HUES6 (cell line): ENCODE data around the gene CTIF.
A peak's percentile ranks its signal among the peaks of the same experiment; 100 is the strongest.

Experiments
- H3K27ac ChIP-seq: 2 replicates; pipeline ENCODE4 v1.7.0; 2013; ENCODE audit warnings: low read depth, mild to moderate bottlenecking, low read length, inconsistent platforms
- H3K27me3 ChIP-seq: 2 replicates; pipeline ENCODE4 v1.6.1; 2013; ENCODE audit warnings: low read length; ENCODE audit not compliant: control insufficient read depth, insufficient read depth
- H3K36me3 ChIP-seq: 2 replicates; pipeline ENCODE4 v1.6.1; 2013; ENCODE audit warnings: low read length; ENCODE audit not compliant: control insufficient read depth, insufficient read depth
- H3K4me1 ChIP-seq: 2 replicates; pipeline ENCODE4 v1.6.1; 2013; ENCODE audit warnings: low read length; ENCODE audit not compliant: control insufficient read depth, insufficient read depth
- H3K4me3 ChIP-seq: 2 replicates; pipeline ENCODE4 v1.5.1; 2013; ENCODE audit warnings: low read depth, low read length
- H3K9ac ChIP-seq: one replicate; pipeline ENCODE4 v1.6.1; 2013; ENCODE audit warnings: mild to moderate bottlenecking, low read length
- H3K9me3 ChIP-seq: 2 replicates; pipeline ENCODE4 v1.6.1; 2013; ENCODE audit warnings: low read depth, low read length; ENCODE audit not compliant: control insufficient read depth, insufficient read depth

The CTIF gene

GRCh38 chr18:48861181-48861708 is 322.4 kb downstream of the CTIF start:
- no peaks in the 10 kb centered on the region; the same call in 1 of the 2 replicates for H3K36me3 ChIP-seq
- H3K9ac ChIP-seq: no peak overlapping the region
- 0 out of 2 replicates have a peak overlapping the region, but pooled peaks have one; percentile 49 for H3K27ac ChIP-seq
- H3K9me3 ChIP-seq: no peaks in the 10 kb centered on the region; the same call in 1 of the 2 replicates
- H3K4me3 ChIP-seq: no peak overlapping the region
- H3K27me3 ChIP-seq: no peaks in the 10 kb centered on the region
- peaks cover 35% of the 10 kb centered on the region for H3K4me1 ChIP-seq

- Histone ChIP-seq H3K4me1 (peaks cover 35% of the 10 kb centered on the region), H3K27ac (no peak overlapping the region), H3K27me3 (no peaks in the 10 kb centered on the region), H3K9ac (no peak overlapping the region), H3K36me3 (no peaks in the 10 kb centered on the region; the same call in 1 of the 2 replicates), H3K4me3 (no peak overlapping the region), H3K9me3 (no peaks in the 10 kb centered on the region; the same call in 1 of the 2 replicates)
Observed at GRCh38 chr18:48862132-48862531, 323.3 kb downstream of the CTIF start.

GRCh38 chr18:48862678-48863270 is 323.9 kb downstream of the CTIF start:
- no peak overlapping the region for H3K9ac ChIP-seq
- H3K27me3 ChIP-seq: no peaks in the 10 kb centered on the region
- no peak overlapping the region for H3K27ac ChIP-seq
- no peaks in the 10 kb centered on the region; the same call in 1 of the 2 replicates for H3K9me3 ChIP-seq
- H3K4me3 ChIP-seq: no peak overlapping the region
- peaks cover 35% of the 10 kb centered on the region for H3K4me1 ChIP-seq
- no peaks in the 10 kb centered on the region for H3K36me3 ChIP-seq

- Histone ChIP-seq H3K4me3 (no peak overlapping the region), H3K9ac (no peak overlapping the region), H3K9me3 (no peaks in the 10 kb centered on the region; the same call in 1 of the 2 replicates), H3K27me3 (no peaks in the 10 kb centered on the region), H3K4me1 (peaks cover 35% of the 10 kb centered on the region), H3K27ac (no peak overlapping the region), H3K36me3 (no peaks in the 10 kb centered on the region)
Observed at GRCh38 chr18:48863432-48864065, 324.7 kb downstream of the CTIF start.

DNA sequence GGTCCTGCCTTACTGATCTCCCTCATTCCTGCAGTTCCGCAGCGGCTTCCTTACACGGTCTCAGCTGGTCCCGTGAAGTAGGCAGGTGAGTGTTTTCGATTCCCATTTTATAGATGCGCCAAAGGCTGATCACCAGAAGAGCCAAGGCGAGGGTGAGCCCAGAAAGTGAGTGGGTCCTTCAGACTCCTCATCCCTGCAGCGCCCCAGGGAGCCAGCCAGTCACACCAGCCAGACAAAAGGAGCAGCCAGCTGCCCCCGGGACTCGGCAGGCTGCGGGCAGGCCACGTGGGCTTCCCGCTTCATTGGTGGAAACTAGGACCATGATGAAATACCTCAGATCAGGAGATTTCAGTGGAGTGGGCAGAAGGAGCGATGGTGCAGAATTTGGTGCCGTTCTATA is 326.0 kb downstream of the CTIF start:
- Histone ChIP-seq H3K27ac (no peak overlapping the region), H3K27me3 (no peaks in the 10 kb centered on the region), H3K4me1 (peaks cover 23% of the 10 kb centered on the region), H3K9ac (no peak overlapping the region), H3K4me3 (no peak overlapping the region), H3K9me3 (no peaks in the 10 kb centered on the region; the same call in 1 of the 2 replicates), H3K36me3 (no peaks in the 10 kb centered on the region)

DNA sequence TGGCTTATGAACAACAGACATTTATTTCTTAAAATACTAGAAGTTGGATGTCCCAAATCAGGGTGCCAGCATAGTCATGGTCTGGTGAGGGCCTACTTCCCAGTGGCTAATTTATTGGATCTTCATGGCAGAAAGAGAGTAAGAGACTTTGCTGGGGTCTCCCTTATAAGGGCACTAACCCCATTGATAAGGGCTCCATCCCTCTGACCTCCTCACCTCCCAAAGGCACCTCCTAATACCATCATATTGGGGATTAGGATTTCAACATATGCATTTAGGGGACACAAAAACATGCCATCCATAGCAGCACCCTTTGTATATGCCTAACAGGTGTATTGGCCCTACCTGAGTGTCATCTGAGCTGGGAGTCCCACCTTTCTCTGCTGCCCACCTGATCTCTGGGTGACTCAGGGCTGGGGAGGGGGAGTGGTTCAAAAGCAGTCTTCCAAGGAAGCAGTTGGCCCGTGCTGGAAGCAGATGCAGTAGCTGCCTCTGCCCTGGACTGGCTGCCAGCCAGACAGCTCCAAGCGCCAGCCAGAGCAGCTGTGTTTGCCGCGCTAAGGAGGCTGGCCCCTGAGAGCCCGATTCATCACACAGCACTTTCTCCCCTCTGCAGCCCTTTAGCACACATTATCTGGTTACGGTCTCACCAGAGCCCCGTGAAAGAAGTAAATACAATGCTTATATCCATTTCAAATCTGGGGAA is 327.4 kb downstream of the CTIF start:
- Histone ChIP-seq H3K27ac (no peak overlapping the region), H3K27me3 (no peaks in the 10 kb centered on the region)

DNA sequence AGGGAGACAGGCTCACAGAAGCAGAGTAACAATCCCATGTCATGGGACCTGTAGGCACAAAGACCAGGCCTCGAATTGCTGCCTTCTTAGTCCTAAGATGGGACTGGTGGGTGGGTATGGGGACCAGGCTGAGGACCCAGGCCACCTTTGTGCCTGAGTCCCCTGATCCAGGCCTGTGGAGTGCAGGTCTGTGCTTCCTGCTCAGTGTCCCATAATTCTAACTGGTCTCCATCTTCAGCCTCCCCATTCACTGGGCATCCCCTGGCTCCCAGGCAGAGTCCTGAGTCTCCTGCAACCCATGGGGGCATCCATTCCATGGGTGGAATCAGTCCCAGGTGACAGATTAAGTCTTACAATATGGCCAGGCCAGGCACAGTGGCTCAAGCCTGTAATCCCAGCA is 328.0 kb downstream of the CTIF start:
- no peak overlapping the region for H3K4me3 ChIP-seq
- no peaks in the 10 kb centered on the region; the same call in 1 of the 2 replicates for H3K9me3 ChIP-seq
- no peaks in the 10 kb centered on the region for H3K27me3 ChIP-seq
- no peak overlapping the region for H3K27ac ChIP-seq
- H3K9ac ChIP-seq: no peak overlapping the region
- peaks cover 6% of the 10 kb centered on the region; the same call in 1 of the 2 replicates for H3K4me1 ChIP-seq
- H3K36me3 ChIP-seq: no peaks in the 10 kb centered on the region

More for the DNA sequence above, 327.4 kb downstream of the CTIF start:
- no peak overlapping the region for H3K9ac ChIP-seq
- no peaks in the 10 kb centered on the region; the same call in 1 of the 2 replicates for H3K9me3 ChIP-seq
- peaks cover 10% of the 10 kb centered on the region for H3K4me1 ChIP-seq
- no peaks in the 10 kb centered on the region for H3K36me3 ChIP-seq
- H3K4me3 ChIP-seq: no peak overlapping the region

DNA sequence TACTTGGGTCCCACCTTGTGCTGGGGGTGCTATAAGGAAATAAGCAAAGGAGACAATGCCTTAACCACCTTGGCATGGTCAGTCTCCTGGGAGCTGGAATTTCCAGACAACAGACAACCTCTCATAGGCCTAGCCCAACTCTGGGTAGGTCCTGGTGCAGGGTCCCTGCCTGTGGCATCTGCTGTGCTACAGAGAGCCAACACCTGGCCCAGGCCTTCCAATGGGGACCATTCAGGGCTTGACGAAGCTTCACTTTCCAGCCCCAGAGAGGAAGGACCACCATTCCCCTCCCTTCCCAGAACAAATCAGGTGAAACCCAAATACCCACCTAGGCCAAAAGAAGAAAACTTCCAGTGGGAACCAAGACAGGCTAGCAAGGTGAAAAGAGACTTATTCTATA is 329.1 kb downstream of the CTIF start:
- no peaks in the 10 kb centered on the region for H3K36me3 ChIP-seq
- no peak overlapping the region for H3K27ac ChIP-seq
- no peak overlapping the region for H3K4me3 ChIP-seq
- H3K9ac ChIP-seq: no peak overlapping the region
- no peaks in the 10 kb centered on the region; the same call in 1 of the 2 replicates for H3K9me3 ChIP-seq
- no peaks in the 10 kb centered on the region for H3K27me3 ChIP-seq
- H3K4me1 ChIP-seq: peaks cover 9% of the 10 kb centered on the region

- Histone ChIP-seq H3K4me3 (no peak overlapping the region), H3K36me3 (no peaks in the 10 kb centered on the region), H3K4me1 (peaks cover 14% of the 10 kb centered on the region), H3K27me3 (no peaks in the 10 kb centered on the region), H3K9me3 (no peaks in the 10 kb centered on the region; the same call in 1 of the 2 replicates), H3K9ac (no peak overlapping the region), H3K27ac (no peak overlapping the region)
Observed at GRCh38 chr18:48868468-48869466, 329.9 kb downstream of the CTIF start.

DNA sequence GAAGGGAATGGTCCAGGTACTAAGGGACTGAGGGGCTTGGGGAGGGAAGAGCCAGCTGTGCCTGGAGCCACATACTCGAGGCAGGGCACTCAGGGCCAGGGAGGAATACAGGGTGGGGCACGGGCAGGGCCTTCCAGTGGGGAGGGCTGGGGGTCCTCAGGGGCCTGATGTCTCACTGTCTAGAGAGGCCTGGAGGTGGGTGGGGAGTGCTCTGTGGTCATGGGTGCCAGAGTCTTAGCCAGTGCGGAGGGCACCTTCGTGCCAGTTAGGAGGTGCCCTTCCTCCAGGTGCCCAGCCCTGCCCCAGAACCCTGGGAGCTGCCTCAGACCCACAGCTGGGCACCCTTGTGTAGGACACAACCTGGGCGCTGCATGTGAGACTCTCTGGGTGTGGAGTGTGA is 330.8 kb downstream of the CTIF start:
- Histone ChIP-seq H3K9me3 (no peaks in the 10 kb centered on the region; the same call in 1 of the 2 replicates), H3K4me3 (no peak overlapping the region), H3K36me3 (no peaks in the 10 kb centered on the region), H3K9ac (no peak overlapping the region), H3K27me3 (no peaks in the 10 kb centered on the region), H3K4me1 (peaks cover 14% of the 10 kb centered on the region), H3K27ac (no peak overlapping the region)
